Activated T-helper 1 cell treated with anti-CD3 and anti-CD28 coated beads, Interleukin-12 subunit alpha, Interleukin-12 subunit beta, Interleukin-2, Interleukin-4 antibody, amounts not matched to agents 30 ng/mL and 10 ng/mL and 1 ng/mL, durations not matched to agents 14 hours and 24 hours and 36 hours (primary cell): ENCODE data around the gene TUFT1. TPM values are rescaled to one million over a fixed set of nuclear protein-coding genes. Genes with fewer than 3 reads are reported as not detected.
"Not testable (repeated sequence)": the region's sequence is repeated elsewhere in the genome, so short reads cannot be mapped to it uniquely, and the experiment has no call there.

Experiments
- DNase-seq: peaks from one replicate; pipeline ENCODE4 v3.0.0; 2021; ENCODE audit warnings: low spot score
- H3K27ac Mint-ChIP-seq: one replicate; pipeline ENCODE4 v1.8.0; 2021; ENCODE audit warnings: mild to moderate bottlenecking, mixed read lengths
- H3K27me3 Mint-ChIP-seq: one replicate; pipeline ENCODE4 v1.8.0; 2022; ENCODE audit warnings: mild to moderate bottlenecking, moderate library complexity, mixed read lengths; ENCODE audit not compliant: insufficient read depth
- H3K36me3 Mint-ChIP-seq: one replicate; pipeline ENCODE4 v1.8.0; 2021; ENCODE audit warnings: low read depth, mixed read lengths
- H3K4me1 Mint-ChIP-seq: one replicate; pipeline ENCODE4 v1.8.0; 2021; ENCODE audit warnings: low read depth, mixed read lengths
- H3K4me3 Mint-ChIP-seq: one replicate; pipeline ENCODE4 v1.8.0; 2021; ENCODE audit warnings: mild to moderate bottlenecking, moderate library complexity, mixed read lengths
- H3K9me3 Mint-ChIP-seq: one replicate; pipeline ENCODE4 v1.8.0; 2021; ENCODE audit warnings: mixed read lengths
- intact Hi-C: fragments of 100-400 bp; cut with micrococcal nuclease; formaldehyde crosslinking; loops from one replicate; pipeline ENCODE4 v1.15.1; 2024
- total RNA-seq: library from RNA; stranded (reverse); gene quantifications from 2 replicates; pipeline ENCODE4 v1.2.3, GENCODE V29; 2022

The TUFT1 gene
- total RNA-seq, 1 donor from 2014 or later = 1.9 TPM

DNA sequence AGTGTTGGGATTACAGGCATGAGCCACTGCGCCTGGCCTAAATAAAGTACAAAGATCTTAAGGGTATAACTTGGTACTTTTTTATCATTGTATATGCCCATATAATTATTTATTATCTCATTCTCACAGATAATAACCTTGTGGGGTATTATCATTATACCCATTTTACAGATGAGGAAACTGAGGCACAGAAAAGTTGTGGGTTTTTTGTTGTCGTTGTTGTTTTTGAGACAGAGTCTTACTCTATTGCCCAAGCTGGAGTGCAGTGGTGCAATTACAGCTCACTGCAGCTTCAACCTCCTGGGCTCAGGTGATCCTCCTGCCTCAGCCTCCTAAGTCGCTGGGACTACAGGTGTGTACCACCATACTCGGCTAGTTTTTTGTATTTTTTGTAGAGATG lies 24.8 kb upstream of the TUFT1 start:
- Mint-ChIP-seq H3K36me3 (no peaks in the 10 kb centered on the region), H3K4me1 (peaks cover 32% of the 10 kb centered on the region), H3K27me3 (peaks cover 12% of the 10 kb centered on the region), H3K27ac (no peak overlapping the region), H3K4me3 (no peak overlapping the region), H3K9me3 (no peaks in the 10 kb centered on the region)
- no peak for DNase-seq
- intact Hi-C loops = no loop called here

DNA sequence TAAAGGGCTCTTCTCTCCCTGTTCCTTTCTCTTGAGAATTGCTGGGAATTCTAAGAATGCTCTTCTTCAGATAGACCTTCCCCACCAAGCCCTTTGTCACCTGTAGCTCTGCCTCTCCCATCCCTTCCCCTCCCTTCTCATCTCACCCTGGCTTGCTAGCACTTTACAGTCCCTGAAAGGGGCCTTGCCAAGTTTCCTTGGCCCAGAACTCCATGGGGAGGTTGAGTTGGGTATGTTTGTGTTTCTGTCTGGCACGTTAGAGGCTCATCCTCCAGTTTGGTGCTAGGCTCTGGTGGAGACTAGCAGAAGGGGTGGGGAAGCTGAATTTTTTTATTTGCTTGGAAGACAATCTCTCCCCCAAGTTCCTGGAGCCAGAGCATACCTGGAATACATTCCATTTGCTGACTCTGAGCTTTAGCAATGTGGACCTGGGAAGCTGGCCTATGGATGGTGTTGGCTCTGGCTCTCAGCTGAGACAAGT lies 24.0 kb upstream of the TUFT1 start:
- Mint-ChIP-seq H3K27ac (no peak overlapping the region), H3K4me1 (peaks cover 26% of the 10 kb centered on the region), H3K4me3 (no peak overlapping the region), H3K9me3 (no peaks in the 10 kb centered on the region), H3K27me3 (peaks cover 6% of the 10 kb centered on the region), H3K36me3 (no peaks in the 10 kb centered on the region)
- DNase-seq = no peak
- intact Hi-C loops = no loop called here

- no peak for DNase-seq
- no peak overlapping the region for H3K27ac Mint-ChIP-seq
- intact Hi-C loops = no loop called here
- peaks cover 3% of the 10 kb centered on the region for H3K27me3 Mint-ChIP-seq
- H3K9me3 Mint-ChIP-seq = no peaks in the 10 kb centered on the region
- H3K4me1 Mint-ChIP-seq = peaks cover 8% of the 10 kb centered on the region
- no peaks in the 10 kb centered on the region for H3K36me3 Mint-ChIP-seq
- no peak overlapping the region for H3K4me3 Mint-ChIP-seq
These were observed 21.7 kb upstream of the TUFT1 start for GRCh38 chr1:151518431-151518830.

DNA sequence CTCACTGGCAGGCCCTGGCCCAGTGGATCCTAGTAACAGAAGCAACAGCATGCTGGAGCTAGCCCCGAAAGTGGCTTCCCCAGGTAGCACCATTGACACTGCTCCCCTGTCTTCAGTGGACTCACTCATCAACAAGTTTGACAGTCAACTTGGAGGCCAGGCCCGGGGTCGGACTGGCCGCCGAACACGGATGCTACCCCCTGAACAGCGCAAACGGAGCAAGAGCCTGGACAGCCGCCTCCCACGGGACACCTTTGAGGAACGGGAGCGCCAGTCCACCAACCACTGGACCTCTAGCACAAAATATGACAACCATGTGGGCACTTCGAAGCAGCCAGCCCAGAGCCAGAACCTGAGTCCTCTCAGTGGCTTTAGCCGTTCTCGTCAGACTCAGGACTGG lies 21.2 kb upstream of the TUFT1 start:
- no peak for DNase-seq
- Mint-ChIP-seq H3K27ac (no peak overlapping the region), H3K4me3 (no peak overlapping the region), H3K36me3 (no peaks in the 10 kb centered on the region), H3K9me3 (no peaks in the 10 kb centered on the region), H3K4me1 (peaks cover 3% of the 10 kb centered on the region), H3K27me3 (peaks cover 3% of the 10 kb centered on the region)
- intact Hi-C loops = no loop called here

DNA sequence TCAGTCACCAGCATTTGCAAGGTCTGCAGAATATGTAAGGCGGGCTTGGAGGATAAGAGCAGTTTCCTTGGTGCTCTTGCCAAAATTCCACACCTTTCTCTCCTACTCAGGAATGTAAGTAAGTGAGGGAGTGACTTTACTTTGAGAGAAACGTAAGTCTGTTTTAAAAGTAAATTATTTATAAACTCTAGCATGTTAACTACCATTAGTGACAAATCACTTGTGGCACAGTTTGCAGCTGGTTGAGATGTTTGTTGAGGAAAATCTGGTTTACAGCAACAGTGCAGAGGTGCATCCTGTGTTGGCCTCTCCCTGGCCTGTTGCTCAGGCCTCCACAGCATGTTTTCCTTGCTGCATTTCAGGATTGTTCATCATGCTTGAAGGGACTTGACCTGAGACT lies 20.4 kb upstream of the TUFT1 start:
- Mint-ChIP-seq H3K9me3 (no peaks in the 10 kb centered on the region), H3K4me1 (no peaks in the 10 kb centered on the region), H3K27me3 (peaks cover 3% of the 10 kb centered on the region), H3K27ac (no peak overlapping the region), H3K36me3 (no peaks in the 10 kb centered on the region), H3K4me3 (no peak overlapping the region)
- no peak for DNase-seq
- intact Hi-C loops = no loop called here

- intact Hi-C loops = no loop called here
- no peak overlapping the region for H3K4me3 Mint-ChIP-seq
- H3K9me3 Mint-ChIP-seq = no peaks in the 10 kb centered on the region
- peaks cover 3% of the 10 kb centered on the region for H3K27me3 Mint-ChIP-seq
- DNase-seq = no peak
- no peak overlapping the region for H3K27ac Mint-ChIP-seq
- H3K4me1 Mint-ChIP-seq = no peaks in the 10 kb centered on the region
- H3K36me3 Mint-ChIP-seq = no peaks in the 10 kb centered on the region
These were observed 19.8 kb upstream of the TUFT1 start for GRCh38 chr1:151520359-151520758.

GRCh38 chr1:151522427-151522826 lies 17.7 kb upstream of the TUFT1 start:
- H3K9me3 Mint-ChIP-seq, H3K27me3 Mint-ChIP-seq, H3K27ac Mint-ChIP-seq, intact Hi-C loops, H3K4me3 Mint-ChIP-seq, H3K36me3 Mint-ChIP-seq, H3K4me1 Mint-ChIP-seq, DNase-seq: not testable (repeated sequence)

- peaks cover 3% of the 10 kb centered on the region for H3K27me3 Mint-ChIP-seq
- no peaks in the 10 kb centered on the region for H3K9me3 Mint-ChIP-seq
- DNase-seq = no peak
- no peaks in the 10 kb centered on the region for H3K36me3 Mint-ChIP-seq
- no peaks in the 10 kb centered on the region for H3K4me1 Mint-ChIP-seq
- no peak overlapping the region for H3K4me3 Mint-ChIP-seq
- intact Hi-C loops = no loop called here
- no peak overlapping the region for H3K27ac Mint-ChIP-seq
These were observed 16.8 kb upstream of the TUFT1 start for GRCh38 chr1:151523326-151523725.

GRCh38 chr1:151524736-151525135 lies 15.4 kb upstream of the TUFT1 start:
- H3K27me3 Mint-ChIP-seq = peaks cover 5% of the 10 kb centered on the region
- DNase-seq = no peak
- no peak overlapping the region for H3K27ac Mint-ChIP-seq
- no peak overlapping the region for H3K4me3 Mint-ChIP-seq
- H3K9me3 Mint-ChIP-seq = no peaks in the 10 kb centered on the region
- intact Hi-C loops = no loop called here
- H3K4me1 Mint-ChIP-seq = no peaks in the 10 kb centered on the region
- no peaks in the 10 kb centered on the region for H3K36me3 Mint-ChIP-seq

DNA sequence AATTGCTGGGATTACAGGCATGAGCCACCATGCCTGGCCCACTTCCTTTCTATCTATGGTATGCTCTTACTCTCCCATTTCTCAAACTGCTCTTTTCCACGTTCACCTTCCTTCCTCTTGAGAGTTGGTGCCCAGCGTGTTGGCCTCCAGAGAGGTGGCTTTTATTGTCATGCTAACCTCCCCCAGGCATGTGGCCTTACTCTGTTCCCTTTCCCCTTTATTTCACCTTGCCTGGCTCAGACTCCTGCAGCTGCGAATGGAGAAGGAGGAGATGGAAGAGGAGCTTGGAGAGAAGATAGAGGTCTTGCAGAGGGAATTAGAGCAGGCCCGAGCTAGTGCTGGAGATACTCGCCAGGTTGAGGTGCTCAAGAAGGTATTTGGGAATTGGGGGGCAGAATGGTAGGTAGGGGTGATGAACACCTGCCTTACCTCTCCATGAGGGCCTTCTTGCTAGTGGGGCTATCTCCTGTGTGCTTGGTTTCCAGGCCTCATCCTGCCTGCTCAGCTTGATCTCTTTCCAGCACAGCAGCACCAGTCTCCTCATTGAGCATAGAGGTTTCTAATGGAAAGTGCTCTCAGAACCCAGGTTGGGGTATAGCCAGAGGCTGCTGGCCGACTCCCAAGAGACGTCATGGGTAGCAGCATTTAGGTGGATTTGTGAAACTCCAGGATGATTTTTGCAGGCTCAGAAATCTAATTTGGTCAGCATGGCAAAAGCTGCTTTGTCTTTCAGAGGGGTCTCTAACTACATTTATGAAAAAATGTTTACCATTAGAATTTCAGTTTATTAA lies 13.2 kb upstream of the TUFT1 start:
- DNase-seq = no peak
- peaks cover 5% of the 10 kb centered on the region for H3K27me3 Mint-ChIP-seq
- H3K9me3 Mint-ChIP-seq = no peaks in the 10 kb centered on the region
- H3K36me3 Mint-ChIP-seq = no peaks in the 10 kb centered on the region
- H3K4me3 Mint-ChIP-seq = no peak overlapping the region
- H3K4me1 Mint-ChIP-seq = no peaks in the 10 kb centered on the region
- intact Hi-C loops = no loop called here
- no peak overlapping the region for H3K27ac Mint-ChIP-seq

DNA sequence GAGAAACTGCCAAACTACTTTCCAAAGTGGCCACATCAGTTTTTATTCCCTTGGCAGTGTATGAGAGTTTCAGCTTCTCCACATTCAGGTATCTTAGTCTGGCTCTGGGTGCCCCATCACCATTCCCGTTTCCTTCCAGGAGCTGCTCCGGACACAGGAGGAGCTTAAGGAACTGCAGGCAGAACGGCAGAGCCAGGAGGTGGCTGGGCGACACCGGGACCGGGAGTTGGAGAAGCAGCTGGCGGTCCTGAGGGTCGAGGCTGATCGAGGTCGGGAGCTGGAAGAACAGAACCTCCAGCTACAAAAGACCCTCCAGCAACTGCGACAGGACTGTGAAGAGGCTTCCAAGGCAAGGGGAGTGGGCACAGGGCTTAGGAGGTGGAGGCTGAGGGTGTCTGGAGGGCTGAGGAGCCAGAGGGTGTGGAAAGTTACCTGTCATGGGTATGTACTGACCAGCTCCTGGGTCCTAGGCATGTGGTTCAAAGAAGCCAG lies 10.9 kb upstream of the TUFT1 start:
- no peaks in the 10 kb centered on the region for H3K36me3 Mint-ChIP-seq
- peaks cover 2% of the 10 kb centered on the region for H3K27me3 Mint-ChIP-seq
- H3K27ac Mint-ChIP-seq = no peak overlapping the region
- H3K4me1 Mint-ChIP-seq = no peaks in the 10 kb centered on the region
- DNase-seq = no peak
- H3K4me3 Mint-ChIP-seq = no peak overlapping the region
- H3K9me3 Mint-ChIP-seq = no peaks in the 10 kb centered on the region
- intact Hi-C loops = no loop called here

DNA sequence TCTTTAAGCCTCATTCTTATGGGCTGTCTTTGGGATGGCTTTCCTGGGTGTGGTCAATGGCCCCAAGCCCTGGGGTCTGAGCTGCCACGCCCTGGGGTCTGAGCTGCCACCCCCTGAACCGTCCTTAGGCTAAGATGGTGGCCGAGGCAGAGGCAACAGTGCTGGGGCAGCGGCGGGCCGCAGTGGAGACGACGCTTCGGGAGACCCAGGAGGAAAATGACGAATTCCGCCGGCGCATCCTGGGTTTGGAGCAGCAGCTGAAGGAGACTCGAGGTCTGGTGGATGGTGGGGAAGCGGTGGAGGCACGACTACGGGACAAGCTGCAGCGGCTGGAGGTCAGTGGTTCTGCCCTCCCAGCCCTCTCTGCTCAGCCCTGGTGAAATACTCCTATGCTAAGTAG lies 10.3 kb upstream of the TUFT1 start:
- no peaks in the 10 kb centered on the region for H3K4me1 Mint-ChIP-seq
- H3K27me3 Mint-ChIP-seq = peaks cover 4% of the 10 kb centered on the region

DNA sequence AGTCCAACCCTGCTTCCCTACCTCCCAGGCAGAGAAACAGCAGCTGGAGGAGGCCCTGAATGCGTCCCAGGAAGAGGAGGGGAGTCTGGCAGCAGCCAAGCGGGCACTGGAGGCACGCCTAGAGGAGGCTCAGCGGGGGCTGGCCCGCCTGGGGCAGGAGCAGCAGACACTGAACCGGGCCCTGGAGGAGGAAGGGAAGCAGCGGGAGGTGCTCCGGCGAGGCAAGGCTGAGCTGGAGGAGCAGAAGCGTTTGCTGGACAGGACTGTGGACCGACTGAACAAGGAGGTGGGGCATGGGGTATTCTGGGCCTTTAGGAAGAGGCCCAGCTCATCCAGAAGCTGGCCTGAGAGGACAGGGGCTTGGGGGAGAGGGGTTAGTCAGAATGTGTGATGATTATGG lies 9.6 kb upstream of the TUFT1 start:
- Mint-ChIP-seq H3K36me3 (no peaks in the 10 kb centered on the region), H3K4me3 (no peak overlapping the region), H3K27ac (no peak overlapping the region), H3K4me1 (no peaks in the 10 kb centered on the region), H3K27me3 (peaks cover 5% of the 10 kb centered on the region), H3K9me3 (no peaks in the 10 kb centered on the region)
- intact Hi-C loops = no loop called here
- DNase-seq = no peak

More for the DNA sequence above, 10.3 kb upstream of the TUFT1 start:
- Mint-ChIP-seq H3K9me3 (no peaks in the 10 kb centered on the region), H3K4me3 (no peak overlapping the region), H3K27ac (no peak overlapping the region), H3K36me3 (no peaks in the 10 kb centered on the region)
- intact Hi-C loops = no loop called here
- no peak for DNase-seq
